Smooth muscle cell (in vitro differentiated cells): ENCODE measurements around the gene NCKAP5L. TPM values are rescaled to one million over a fixed set of nuclear protein-coding genes. Genes with fewer than 3 reads are reported as not detected.

Source experiments
- DNase-seq: peaks from one replicate; lab custom pipeline; 2025; ENCODE audit not compliant: unreplicated experiment; lab: John Stamatoyannopoulos, UW
- H2AFZ ChIP-seq: fragments of 200-600 bp; sonication (generic); 2 replicates; pipeline ENCODE4 v1.6.0; 2016; ENCODE audit warnings: antibody characterized with exemption, low read depth, mild to moderate bottlenecking
- H3F3A ChIP-seq: fragments of 200-600 bp; sonication (generic); 2 replicates; pipeline ENCODE4 v1.6.0; 2017; ENCODE audit warnings: antibody characterized with exemption, low read depth
- H3K27ac ChIP-seq: fragments of 200-600 bp; sonication (generic); 2 replicates; pipeline ENCODE4 v1.5.1; 2016; ENCODE audit warnings: low read depth, mild to moderate bottlenecking
- H3K27me3 ChIP-seq: fragments of 200-600 bp; sonication (generic); 2 replicates; pipeline ENCODE4 v1.6.1; 2016; ENCODE audit warnings: low read depth, mild to moderate bottlenecking
- H3K36me3 ChIP-seq: fragments of 200-600 bp; sonication (generic); 2 replicates; pipeline ENCODE4 v1.5.1; 2016; ENCODE audit warnings: low read depth
- H3K4me1 ChIP-seq: fragments of 200-600 bp; sonication (generic); 2 replicates; pipeline ENCODE4 v1.5.1; 2016; ENCODE audit warnings: low read depth
- H3K4me2 ChIP-seq: fragments of 200-600 bp; sonication (generic); 2 replicates; pipeline ENCODE4 v1.6.0; 2016; ENCODE audit warnings: mild to moderate bottlenecking
- H3K4me3 ChIP-seq: fragments of 200-600 bp; sonication (generic); 2 replicates; pipeline ENCODE4 v1.5.1; 2016; ENCODE audit warnings: mild to moderate bottlenecking
- H3K79me2 ChIP-seq: fragments of 200-600 bp; sonication (generic); 2 replicates; pipeline ENCODE4 v1.6.0; 2016; ENCODE audit warnings: low read depth, mild to moderate bottlenecking
- H3K9ac ChIP-seq: fragments of 200-600 bp; sonication (generic); 2 replicates; pipeline ENCODE4 v1.6.0; 2016; ENCODE audit warnings: low read depth
- H3K9me3 ChIP-seq: fragments of 200-600 bp; sonication (generic); replicated peaks from 2 replicates; pipeline ENCODE4 v1.5.1; 2016; ENCODE audit warnings: low read depth
- H4K20me1 ChIP-seq: fragments of 200-600 bp; sonication (generic); 2 replicates; pipeline ENCODE4 v1.6.0; 2016; ENCODE audit warnings: low read depth
- WGBS: methylation state at CpG from one replicate; pipeline ENCODE4 v1.1.7; 2016; ENCODE audit warnings: low lambda C conversion rate; 5-methylcytosine and 5-hydroxymethylcytosine counted together
- polyA plus RNA-seq: library from polyadenylated mRNA; unstranded; fragments of >200 nt; fragmentation: Nextera tagmentation; extraction: Ambion mirVana; gene quantifications from 2 replicates; pipeline ENCODE4 v1.2.1, GENCODE V29; 2016
- total RNA-seq: library from RNA; depleted of rRNA; stranded (reverse); fragments of >200 nt; gene quantifications from 2 replicates; pipeline ENCODE4 v1.2.3, GENCODE V29; 2014
- TF ChIP-seq, protein P1 (sequence below): fragments of 200-600 bp; sonication (generic); IDR thresholded peaks from 2 replicates; pipeline ENCODE4 v1.5.1; 2017; ENCODE audit warnings: borderline replicate concordance, mild to moderate bottlenecking, antibody characterized with exemption; ENCODE audit not compliant: insufficient read depth, poor library complexity, severe bottlenecking

Gene NCKAP5L
- total and polyA plus RNA-seq, 2 experiments from 2014 or later, result 24.1 to 29.4 TPM

DNA sequence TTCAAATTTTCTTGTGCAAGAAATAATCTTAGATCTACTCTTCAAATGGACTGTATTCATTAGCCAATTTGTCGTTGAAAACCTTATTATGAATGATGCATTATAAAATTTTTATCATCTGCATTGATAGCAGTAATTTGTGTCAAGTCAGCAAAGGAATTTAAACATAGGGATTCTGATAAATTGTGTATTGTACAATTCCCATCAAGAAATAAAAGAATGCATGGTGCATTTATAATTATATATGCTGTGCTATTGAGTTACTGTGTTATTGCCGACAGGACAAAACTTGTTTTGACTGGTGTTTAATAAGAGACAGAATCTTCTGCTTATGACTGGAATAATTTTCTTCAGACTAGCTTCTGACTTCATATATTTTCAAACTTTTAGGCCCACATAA is 17.8 kb upstream of the NCKAP5L start:
- H3K4me1 ChIP-seq, result peaks cover 7% of the 10 kb centered on the region
- WGBS, result 97% methylated on average over 2 of the region's 2 CpGs
- H3K4me2 ChIP-seq, result no peak overlapping the region
- peaks cover 23% of the 10 kb centered on the region for H3K27me3 ChIP-seq
- no peaks in the 10 kb centered on the region for H3K9me3 ChIP-seq
- no peak for DNase-seq
- H3K79me2 ChIP-seq, result no peaks in the 10 kb centered on the region
- H3K27ac ChIP-seq, result no peak overlapping the region
- no peak overlapping the region for H3K4me3 ChIP-seq
- H3F3A ChIP-seq, result peaks cover 16% of the 10 kb centered on the region
- H2AFZ ChIP-seq, result no peak overlapping the region
- H3K9ac ChIP-seq, result no peak overlapping the region
- no peaks in the 10 kb centered on the region for H3K36me3 ChIP-seq
- TF ChIP-seq, protein P1, sequence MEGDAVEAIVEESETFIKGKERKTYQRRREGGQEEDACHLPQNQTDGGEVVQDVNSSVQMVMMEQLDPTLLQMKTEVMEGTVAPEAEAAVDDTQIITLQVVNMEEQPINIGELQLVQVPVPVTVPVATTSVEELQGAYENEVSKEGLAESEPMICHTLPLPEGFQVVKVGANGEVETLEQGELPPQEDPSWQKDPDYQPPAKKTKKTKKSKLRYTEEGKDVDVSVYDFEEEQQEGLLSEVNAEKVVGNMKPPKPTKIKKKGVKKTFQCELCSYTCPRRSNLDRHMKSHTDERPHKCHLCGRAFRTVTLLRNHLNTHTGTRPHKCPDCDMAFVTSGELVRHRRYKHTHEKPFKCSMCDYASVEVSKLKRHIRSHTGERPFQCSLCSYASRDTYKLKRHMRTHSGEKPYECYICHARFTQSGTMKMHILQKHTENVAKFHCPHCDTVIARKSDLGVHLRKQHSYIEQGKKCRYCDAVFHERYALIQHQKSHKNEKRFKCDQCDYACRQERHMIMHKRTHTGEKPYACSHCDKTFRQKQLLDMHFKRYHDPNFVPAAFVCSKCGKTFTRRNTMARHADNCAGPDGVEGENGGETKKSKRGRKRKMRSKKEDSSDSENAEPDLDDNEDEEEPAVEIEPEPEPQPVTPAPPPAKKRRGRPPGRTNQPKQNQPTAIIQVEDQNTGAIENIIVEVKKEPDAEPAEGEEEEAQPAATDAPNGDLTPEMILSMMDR, result no peak
- no peaks in the 10 kb centered on the region for H4K20me1 ChIP-seq

DNA sequence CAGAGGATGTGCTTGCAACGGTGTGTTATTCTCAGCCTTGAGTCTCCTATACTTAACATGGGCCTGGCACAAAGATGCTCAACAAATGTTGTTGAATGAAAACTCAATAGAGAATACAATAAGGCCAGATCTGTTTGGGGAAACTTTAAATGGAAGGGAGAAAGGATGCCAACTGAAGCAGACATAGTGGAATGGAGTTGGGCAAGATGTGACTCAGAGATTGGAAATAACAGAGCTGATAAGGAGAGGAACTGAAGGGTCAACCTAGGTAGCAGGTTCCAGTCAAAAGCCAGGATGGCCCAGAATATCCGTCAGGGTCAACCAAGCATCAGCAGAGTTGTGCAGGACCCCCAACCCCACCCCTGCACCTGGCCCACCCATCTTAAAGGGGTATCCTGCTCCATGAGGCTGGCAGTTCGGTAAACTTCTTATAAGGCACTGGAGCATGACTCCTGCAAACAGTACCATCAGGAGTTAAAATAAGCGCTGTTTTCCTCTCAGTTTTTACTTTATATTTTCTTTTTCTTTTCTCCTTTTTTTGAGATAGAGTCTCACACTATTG is 15.7 kb upstream of the NCKAP5L start:
- peaks cover 22% of the 10 kb centered on the region for H3F3A ChIP-seq
- TF ChIP-seq, protein P1, result no peak
- peaks cover 7% of the 10 kb centered on the region for H3K4me1 ChIP-seq
- no peak overlapping the region for H3K27ac ChIP-seq
- H4K20me1 ChIP-seq, result no peaks in the 10 kb centered on the region
- no peak overlapping the region for H3K4me3 ChIP-seq
- peak overlapping the region; percentile 90 for H2AFZ ChIP-seq
- no peaks in the 10 kb centered on the region for H3K79me2 ChIP-seq
- no peak for DNase-seq
- no peaks in the 10 kb centered on the region for H3K9me3 ChIP-seq
- no peak overlapping the region for H3K4me2 ChIP-seq
- 92% methylated on average over 4 of the region's 4 CpGs for WGBS
- H3K9ac ChIP-seq, result no peak overlapping the region
- H3K36me3 ChIP-seq, result no peaks in the 10 kb centered on the region
- H3K27me3 ChIP-seq, result peaks cover 16% of the 10 kb centered on the region

GRCh38 chr12:49843411-49843810 is 15.2 kb upstream of the NCKAP5L start:
- TF ChIP-seq, protein P1, result no peak
- 91% methylated on average over 7 of the region's 7 CpGs for WGBS
- Histone ChIP-seq H3K4me2 (peak overlapping the region; percentile 92), H3K4me1 (peaks cover 7% of the 10 kb centered on the region), H3K27me3 (peaks cover 11% of the 10 kb centered on the region), H3K36me3 (no peaks in the 10 kb centered on the region), H3K9ac (peak overlapping the region; percentile 37), H3K79me2 (no peaks in the 10 kb centered on the region), H3K4me3 (peak overlapping the region; percentile 72), H3K27ac (peak overlapping the region; percentile 79), H4K20me1 (no peaks in the 10 kb centered on the region), H3F3A (peaks cover 22% of the 10 kb centered on the region), H2AFZ (peak overlapping the region; percentile 90), H3K9me3 (no peaks in the 10 kb centered on the region)
- DNase-seq, result no peak
